DOHH2 (cell line): Measurements from ENCODE around the gene GLS2.

Source experiments
- EZH2phosphoT487 ChIP-seq: fragments of 200-600 bp; sonication (generic); IDR thresholded peaks from 2 replicates; pipeline ENCODE4 v1.6.1; 2017; ENCODE audit warnings: borderline replicate concordance, mild to moderate bottlenecking, antibody characterized with exemption, low read length, moderate library complexity, mixed read lengths
- TF ChIP-seq, protein P1 (sequence below): fragments of 200-600 bp; sonication (generic); IDR thresholded peaks from one replicate; pipeline ENCODE4 v1.5.1; 2014; ENCODE audit warnings: antibody characterized with exemption, mild to moderate bottlenecking, low read depth, low read length; ENCODE audit not compliant: poor library complexity, severe bottlenecking

DNA sequence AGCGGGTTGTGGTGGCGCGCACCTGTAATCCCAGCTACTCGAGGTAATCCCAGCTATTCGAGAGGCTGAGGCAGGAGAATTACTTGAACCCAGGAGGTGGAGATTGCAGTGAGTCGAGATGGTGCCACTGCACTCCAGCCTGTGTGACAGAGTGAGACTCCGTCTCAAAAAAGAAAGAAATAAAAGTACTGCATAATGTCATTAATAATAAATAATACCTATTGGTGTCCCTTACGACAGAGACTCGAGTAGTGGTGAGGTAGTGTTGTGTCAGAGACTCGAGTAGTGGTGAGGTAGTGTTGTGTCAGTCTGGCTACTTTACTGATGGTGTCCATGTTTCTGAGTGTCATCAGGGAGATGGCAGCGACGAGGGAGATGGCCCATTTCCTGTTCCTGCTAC is 1.3 kb downstream of the GLS2 start:
- TF ChIP-seq, protein P1, sequence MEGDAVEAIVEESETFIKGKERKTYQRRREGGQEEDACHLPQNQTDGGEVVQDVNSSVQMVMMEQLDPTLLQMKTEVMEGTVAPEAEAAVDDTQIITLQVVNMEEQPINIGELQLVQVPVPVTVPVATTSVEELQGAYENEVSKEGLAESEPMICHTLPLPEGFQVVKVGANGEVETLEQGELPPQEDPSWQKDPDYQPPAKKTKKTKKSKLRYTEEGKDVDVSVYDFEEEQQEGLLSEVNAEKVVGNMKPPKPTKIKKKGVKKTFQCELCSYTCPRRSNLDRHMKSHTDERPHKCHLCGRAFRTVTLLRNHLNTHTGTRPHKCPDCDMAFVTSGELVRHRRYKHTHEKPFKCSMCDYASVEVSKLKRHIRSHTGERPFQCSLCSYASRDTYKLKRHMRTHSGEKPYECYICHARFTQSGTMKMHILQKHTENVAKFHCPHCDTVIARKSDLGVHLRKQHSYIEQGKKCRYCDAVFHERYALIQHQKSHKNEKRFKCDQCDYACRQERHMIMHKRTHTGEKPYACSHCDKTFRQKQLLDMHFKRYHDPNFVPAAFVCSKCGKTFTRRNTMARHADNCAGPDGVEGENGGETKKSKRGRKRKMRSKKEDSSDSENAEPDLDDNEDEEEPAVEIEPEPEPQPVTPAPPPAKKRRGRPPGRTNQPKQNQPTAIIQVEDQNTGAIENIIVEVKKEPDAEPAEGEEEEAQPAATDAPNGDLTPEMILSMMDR = no peak
- no peak for TF ChIP-seq EZH2phosphoT487
